ENCODE data around the gene GALNT2.

The GALNT2 gene

DNA sequence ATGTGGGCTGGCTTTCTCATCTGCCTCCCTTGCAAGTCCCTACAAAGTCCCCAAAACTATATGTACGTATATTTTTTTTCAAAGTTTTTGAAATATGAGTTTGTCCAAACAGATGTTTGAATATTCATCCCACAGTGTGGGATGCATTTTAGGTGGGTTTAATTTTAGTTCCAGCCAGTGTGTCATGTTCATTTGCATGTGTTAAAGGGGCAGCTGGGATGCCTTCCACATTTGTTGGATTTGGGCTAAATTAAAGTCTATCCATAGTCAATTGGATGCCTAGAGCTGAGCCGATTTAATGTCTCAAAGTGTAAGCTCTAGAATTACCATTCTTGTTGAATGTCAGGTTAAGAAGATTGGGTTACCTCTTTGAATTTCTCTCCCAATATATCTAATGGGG, 139.2 kb downstream of the GALNT2 start:
- no peaks in the 10 kb centered on the region for H3K4me1 ChIP-seq (ENCODE audit: insufficient read depth, low read length)
- H3K9ac ChIP-seq (ENCODE audit: low read depth, low read length) = no peak overlapping the region
- H3K36me3 ChIP-seq (ENCODE audit: insufficient read depth, low read length) = no peaks in the 10 kb centered on the region; the same call in 1 of the 2 replicates
- no peaks in the 10 kb centered on the region for H3K9me3 ChIP-seq (ENCODE audit: control insufficient read depth, insufficient read depth, low read length)

GRCh38 chr1:230206976-230207375, 139.9 kb downstream of the GALNT2 start:
- H3K4me1 ChIP-seq (ENCODE audit: insufficient read depth, low read length) = no peaks in the 10 kb centered on the region
- H3K9ac ChIP-seq (ENCODE audit: low read depth, low read length) = no peak overlapping the region
- H3K9me3 ChIP-seq (ENCODE audit: control insufficient read depth, insufficient read depth, low read length) = no peaks in the 10 kb centered on the region
- no peaks in the 10 kb centered on the region; the same call in 1 of the 2 replicates for H3K36me3 ChIP-seq (ENCODE audit: insufficient read depth, low read length)

GRCh38 chr1:230207598-230207997, 140.6 kb downstream of the GALNT2 start:
- H3K4me1 ChIP-seq (ENCODE audit: insufficient read depth, low read length) = no peaks in the 10 kb centered on the region
- H3K9me3 ChIP-seq (ENCODE audit: control insufficient read depth, insufficient read depth, low read length) = no peaks in the 10 kb centered on the region
- no peak overlapping the region for H3K9ac ChIP-seq (ENCODE audit: low read depth, low read length)
- no peaks in the 10 kb centered on the region; the same call in 1 of the 2 replicates for H3K36me3 ChIP-seq (ENCODE audit: insufficient read depth, low read length)

- H3K36me3 ChIP-seq (ENCODE audit: insufficient read depth, low read length) = no peaks in the 10 kb centered on the region
- no peaks in the 10 kb centered on the region for H3K4me1 ChIP-seq (ENCODE audit: insufficient read depth, low read length)
- no peak overlapping the region for H3K9ac ChIP-seq (ENCODE audit: low read depth, low read length)
- no peaks in the 10 kb centered on the region for H3K9me3 ChIP-seq (ENCODE audit: control insufficient read depth, insufficient read depth, low read length)
Observed at GRCh38 chr1:230208619-230209261, 141.7 kb downstream of the GALNT2 start.

GRCh38 chr1:230210326-230210980, 143.4 kb downstream of the GALNT2 start:
- no peaks in the 10 kb centered on the region for H3K36me3 ChIP-seq (ENCODE audit: insufficient read depth, low read length)
- H3K4me1 ChIP-seq (ENCODE audit: insufficient read depth, low read length) = no peaks in the 10 kb centered on the region
- no peaks in the 10 kb centered on the region for H3K9me3 ChIP-seq (ENCODE audit: control insufficient read depth, insufficient read depth, low read length)
- H3K9ac ChIP-seq (ENCODE audit: low read depth, low read length) = no peak overlapping the region

DNA sequence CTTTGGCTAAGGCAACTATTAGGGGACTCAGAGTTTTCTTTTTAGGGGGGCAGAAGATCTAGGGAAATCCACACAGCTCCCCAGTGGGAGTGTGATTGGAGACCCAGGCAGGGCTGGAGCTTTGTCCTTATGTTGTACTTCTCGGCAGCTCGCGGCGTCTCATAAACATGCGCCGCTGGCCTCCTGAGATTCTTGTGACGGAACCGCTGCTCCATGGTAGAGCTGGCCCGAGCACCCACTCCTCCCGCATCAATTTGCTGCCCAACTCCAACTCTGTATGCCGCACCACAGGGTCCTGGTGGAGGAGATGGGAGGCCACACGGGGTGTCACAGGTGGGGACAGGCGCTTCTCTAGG, 143.9 kb downstream of the GALNT2 start:
- no peaks in the 10 kb centered on the region for H3K9me3 ChIP-seq (ENCODE audit: control insufficient read depth, insufficient read depth, low read length)
- no peaks in the 10 kb centered on the region for H3K4me1 ChIP-seq (ENCODE audit: insufficient read depth, low read length)
- no peak overlapping the region for H3K9ac ChIP-seq (ENCODE audit: low read depth, low read length)
- H3K36me3 ChIP-seq (ENCODE audit: insufficient read depth, low read length) = no peaks in the 10 kb centered on the region

- Histone ChIP-seq H3K4me1 (ENCODE audit: insufficient read depth, low read length) (no peaks in the 10 kb centered on the region), H3K9ac (ENCODE audit: low read depth, low read length) (no peak overlapping the region), H3K9me3 (ENCODE audit: control insufficient read depth, insufficient read depth, low read length) (no peaks in the 10 kb centered on the region), H3K36me3 (ENCODE audit: insufficient read depth, low read length) (no peaks in the 10 kb centered on the region)
Observed at GRCh38 chr1:230211436-230212145, 144.6 kb downstream of the GALNT2 start.

DNA sequence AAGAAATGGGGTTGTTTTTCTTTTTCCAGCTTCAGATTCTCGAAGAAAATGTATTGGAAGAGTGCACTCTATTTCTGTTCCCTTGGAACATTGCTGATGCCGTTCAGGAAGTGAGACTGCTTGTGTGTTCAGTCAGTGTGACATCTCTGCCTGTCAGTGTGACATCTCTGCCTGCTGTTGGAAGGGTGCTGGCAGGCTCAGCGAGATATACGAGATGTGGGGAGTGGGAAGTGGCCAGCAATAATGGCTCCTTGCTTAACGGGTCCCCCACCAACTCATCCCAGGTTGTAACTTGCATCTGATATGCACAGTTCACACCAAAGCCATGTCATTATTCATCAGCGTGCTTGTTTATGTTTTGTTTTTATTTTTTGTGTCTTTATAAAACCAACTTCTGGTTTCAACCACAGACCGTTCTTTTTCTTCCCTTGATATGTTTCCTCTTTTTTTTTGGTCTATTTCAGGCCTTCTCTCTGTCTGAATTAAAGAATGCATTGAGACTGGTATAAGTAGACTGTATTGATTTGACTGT, 145.4 kb downstream of the GALNT2 start:
- Histone ChIP-seq H3K9me3 (ENCODE audit: control insufficient read depth, insufficient read depth, low read length) (no peaks in the 10 kb centered on the region), H3K4me1 (ENCODE audit: insufficient read depth, low read length) (no peaks in the 10 kb centered on the region), H3K9ac (ENCODE audit: low read depth, low read length) (no peak overlapping the region), H3K36me3 (ENCODE audit: insufficient read depth, low read length) (no peaks in the 10 kb centered on the region)

DNA sequence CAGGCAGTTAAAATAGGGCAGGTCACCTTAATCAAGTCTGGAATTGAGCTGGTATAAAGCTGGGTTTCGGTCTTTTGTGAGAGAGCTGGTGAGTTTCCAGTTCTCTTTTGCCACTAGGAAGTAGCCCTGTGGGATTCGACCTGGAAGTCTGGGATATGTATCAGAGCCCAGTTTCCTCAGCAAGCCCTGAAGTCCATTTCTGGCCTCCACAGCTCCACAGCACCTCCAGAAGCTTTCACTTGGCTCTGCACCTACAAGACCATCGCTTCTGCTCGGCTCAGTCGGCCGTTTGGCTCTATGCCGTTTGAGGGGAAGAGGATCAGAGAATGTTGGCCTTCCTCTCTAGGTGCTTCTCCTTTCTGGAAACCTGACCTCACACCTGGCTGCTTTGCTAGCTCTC, 148.0 kb downstream of the GALNT2 start:
- Histone ChIP-seq H3K9me3 (ENCODE audit: control insufficient read depth, insufficient read depth, low read length) (no peaks in the 10 kb centered on the region), H3K9ac (ENCODE audit: low read depth, low read length) (no peak overlapping the region), H3K36me3 (ENCODE audit: insufficient read depth, low read length) (no peaks in the 10 kb centered on the region), H3K4me1 (ENCODE audit: insufficient read depth, low read length) (no peaks in the 10 kb centered on the region)

- 0 out of 2 replicates have a peak, but pooled peaks cover under 1% of the 10 kb centered on the region for H3K4me1 ChIP-seq (ENCODE audit: insufficient read depth, low read length)
- no peak overlapping the region for H3K9ac ChIP-seq (ENCODE audit: low read depth, low read length)
- H3K36me3 ChIP-seq (ENCODE audit: insufficient read depth, low read length) = no peaks in the 10 kb centered on the region
- no peaks in the 10 kb centered on the region for H3K9me3 ChIP-seq (ENCODE audit: control insufficient read depth, insufficient read depth, low read length)
Observed at GRCh38 chr1:230215529-230215928, 148.5 kb downstream of the GALNT2 start.

DNA sequence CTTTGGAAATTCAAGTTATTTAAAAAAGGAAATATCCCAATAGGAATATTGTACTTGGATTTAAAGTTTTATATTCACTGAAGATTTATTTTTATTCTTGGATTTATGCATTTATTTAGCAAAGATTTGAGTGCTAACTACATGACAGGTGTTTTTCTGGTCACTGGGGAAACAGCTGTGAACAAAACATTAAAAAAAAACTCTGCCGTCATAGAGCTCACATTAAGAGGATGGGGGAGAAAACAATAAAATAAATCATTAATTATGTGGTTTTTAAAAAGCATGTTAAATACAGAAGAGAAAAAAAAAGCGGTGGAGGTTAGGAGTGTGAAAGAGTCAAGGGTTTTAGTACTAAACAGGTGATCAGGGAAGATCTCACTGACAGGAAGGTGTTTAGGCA, 149.9 kb downstream of the GALNT2 start:
- no peaks in the 10 kb centered on the region for H3K9me3 ChIP-seq (ENCODE audit: control insufficient read depth, insufficient read depth, low read length)
- peaks cover 8% of the 10 kb centered on the region; the same call in 1 of the 2 replicates for H3K4me1 ChIP-seq (ENCODE audit: insufficient read depth, low read length)
- H3K36me3 ChIP-seq (ENCODE audit: insufficient read depth, low read length) = no peaks in the 10 kb centered on the region
- H3K9ac ChIP-seq (ENCODE audit: low read depth, low read length) = no peak overlapping the region

DNA sequence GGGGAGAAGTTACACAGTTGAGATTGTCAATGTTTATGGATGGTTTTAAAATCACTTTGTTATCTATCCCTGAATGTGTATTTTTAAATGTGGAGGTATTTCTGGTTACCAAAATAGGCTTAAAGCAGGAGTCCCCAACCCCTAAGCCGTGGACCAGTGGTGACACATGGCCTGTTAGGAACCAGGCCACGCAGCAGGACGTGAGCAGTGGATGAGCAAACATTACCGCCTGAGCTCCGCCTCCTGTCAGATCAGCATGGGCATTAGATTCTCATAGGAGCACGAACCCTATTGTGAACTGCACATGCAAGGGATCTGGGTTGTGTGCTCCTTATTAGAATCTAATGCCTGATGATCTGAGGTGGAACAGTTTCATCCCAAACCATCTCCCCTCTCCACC, 151.6 kb downstream of the GALNT2 start:
- H3K36me3 ChIP-seq (ENCODE audit: insufficient read depth, low read length) = no peaks in the 10 kb centered on the region
- H3K9me3 ChIP-seq (ENCODE audit: control insufficient read depth, insufficient read depth, low read length) = no peaks in the 10 kb centered on the region
- H3K4me1 ChIP-seq (ENCODE audit: insufficient read depth, low read length) = peaks cover 8% of the 10 kb centered on the region; the same call in 1 of the 2 replicates
- no peak overlapping the region for H3K9ac ChIP-seq (ENCODE audit: low read depth, low read length)

- Histone ChIP-seq H3K4me1 (ENCODE audit: insufficient read depth, low read length) (peaks cover 8% of the 10 kb centered on the region; the same call in 1 of the 2 replicates), H3K9ac (ENCODE audit: low read depth, low read length) (no peak overlapping the region), H3K36me3 (ENCODE audit: insufficient read depth, low read length) (no peaks in the 10 kb centered on the region)
Observed at GRCh38 chr1:230219174-230220067, 152.4 kb downstream of the GALNT2 start.

GRCh38 chr1:230220478-230220877, 153.4 kb downstream of the GALNT2 start:
- Histone ChIP-seq H3K9ac (ENCODE audit: low read depth, low read length) (no peak overlapping the region), H3K4me1 (ENCODE audit: insufficient read depth, low read length) (peaks cover 8% of the 10 kb centered on the region; the same call in 1 of the 2 replicates), H3K36me3 (ENCODE audit: insufficient read depth, low read length) (no peaks in the 10 kb centered on the region), H3K9me3 (ENCODE audit: control insufficient read depth, insufficient read depth, low read length) (no peaks in the 10 kb centered on the region)

More at GRCh38 chr1:230219174-230220067, 152.4 kb downstream of the GALNT2 start:
- H3K9me3 ChIP-seq (ENCODE audit: control insufficient read depth, insufficient read depth, low read length) = no peaks in the 10 kb centered on the region
